ENCODE data around the gene IL18BP.

The IL18BP gene

GRCh38 chr11:72012897-72013721 lies 14.4 kb downstream of the IL18BP start:
- no peak for DNase-seq (ENCODE audit: low spot score)

GRCh38 chr11:72013765-72014711 lies 15.3 kb downstream of the IL18BP start:
- no peak for DNase-seq (ENCODE audit: low spot score)

GRCh38 chr11:72014761-72015320 lies 16.1 kb downstream of the IL18BP start:
- DNase-seq (ENCODE audit: low spot score) = no peak

- DNase-seq (ENCODE audit: low spot score) = no peak
Measured at GRCh38 chr11:72015511-72016061, 16.9 kb downstream of the IL18BP start.

GRCh38 chr11:72018171-72018570 lies 19.5 kb downstream of the IL18BP start:
- no peak for DNase-seq (ENCODE audit: low spot score)

- no peak for DNase-seq (ENCODE audit: low spot score)
Measured at GRCh38 chr11:72023335-72023734, 24.6 kb downstream of the IL18BP start.

GRCh38 chr11:72024069-72024754 lies 25.5 kb downstream of the IL18BP start:
- no peak for DNase-seq (ENCODE audit: low spot score)

- no peak for DNase-seq (ENCODE audit: low spot score)
Measured at GRCh38 chr11:72026090-72026489, 27.4 kb downstream of the IL18BP start.

GRCh38 chr11:72030472-72031045 lies 31.9 kb downstream of the IL18BP start:
- no peak for DNase-seq (ENCODE audit: low spot score)

- DNase-seq (ENCODE audit: low spot score) = no peak
Measured at GRCh38 chr11:72036687-72037086, 38.0 kb downstream of the IL18BP start.

GRCh38 chr11:72037554-72038311 lies 39.0 kb downstream of the IL18BP start:
- DNase-seq (ENCODE audit: low spot score) = no peak

- DNase-seq (ENCODE audit: low spot score) = no peak
Measured at GRCh38 chr11:72038491-72038890, 39.8 kb downstream of the IL18BP start.

- no peak for DNase-seq (ENCODE audit: low spot score)
Measured at GRCh38 chr11:72039031-72039855, 40.5 kb downstream of the IL18BP start.

- no peak for DNase-seq (ENCODE audit: low spot score)
Measured at GRCh38 chr11:72039856-72040401, 41.2 kb downstream of the IL18BP start.

GRCh38 chr11:72040491-72041363 lies 42.0 kb downstream of the IL18BP start:
- DNase-seq (ENCODE audit: low spot score) = peak; percentile 80

- peak; percentile 40 for DNase-seq (ENCODE audit: low spot score)
Measured at GRCh38 chr11:72041364-72042063, 42.8 kb downstream of the IL18BP start.

- no peak for DNase-seq (ENCODE audit: low spot score)
Measured at GRCh38 chr11:72042064-72042745, 43.5 kb downstream of the IL18BP start.

Data from CD4-positive, alpha-beta T cell treated with Interleukin-2 at 100 ng/mL for 4 hours (primary cell).